Measurements from ENCODE around the gene EHBP1.

The EHBP1 gene

GRCh38 chr2:62705007-62705829 is at the start of gene EHBP1:
EHBP1 (plus strand) TSS chr2:62705713; CDS start chr2:62707192, 1,479 bp downstream.
- peak; percentile 98 for DNase-seq

- no peak for DNase-seq
Measured at GRCh38 chr2:62657783-62658182, 47.7 kb upstream of the EHBP1 start.

- DNase-seq = no peak
Measured at GRCh38 chr2:62658891-62659290, 46.6 kb upstream of the EHBP1 start.

GRCh38 chr2:62660087-62660486 is 45.4 kb upstream of the EHBP1 start:
- DNase-seq = no peak

GRCh38 chr2:62660582-62661262 is 44.8 kb upstream of the EHBP1 start:
- DNase-seq = no peak

- DNase-seq = no peak
Measured at GRCh38 chr2:62661263-62661635, 44.3 kb upstream of the EHBP1 start.

- DNase-seq = no peak
Measured at GRCh38 chr2:62662131-62662530, 43.4 kb upstream of the EHBP1 start.

- no peak for DNase-seq
Measured at GRCh38 chr2:62662554-62662953, 43.0 kb upstream of the EHBP1 start.

- DNase-seq = no peak
Measured at GRCh38 chr2:62663411-62663810, 42.1 kb upstream of the EHBP1 start.

- no peak for DNase-seq
Measured at GRCh38 chr2:62663920-62664795, 41.4 kb upstream of the EHBP1 start.

GRCh38 chr2:62665446-62665845 is 40.1 kb upstream of the EHBP1 start:
- DNase-seq = no peak

- no peak for DNase-seq
Measured at GRCh38 chr2:62669180-62669579, 36.3 kb upstream of the EHBP1 start.

GRCh38 chr2:62672601-62673000 is 32.9 kb upstream of the EHBP1 start:
- no peak for DNase-seq

GRCh38 chr2:62675062-62675461 is 30.5 kb upstream of the EHBP1 start:
- DNase-seq = no peak

GRCh38 chr2:62685256-62685655 is 20.3 kb upstream of the EHBP1 start:
- no peak for DNase-seq

GRCh38 chr2:62686012-62686685 is 19.4 kb upstream of the EHBP1 start:
- DNase-seq = no peak

- no peak for DNase-seq
Measured at GRCh38 chr2:62687636-62688035, 17.9 kb upstream of the EHBP1 start.

GRCh38 chr2:62688771-62689170 is 16.7 kb upstream of the EHBP1 start:
- DNase-seq = no peak

GRCh38 chr2:62691186-62691585 is 14.3 kb upstream of the EHBP1 start:
- DNase-seq = no peak

GRCh38 chr2:62692225-62692624 is 13.3 kb upstream of the EHBP1 start:
- no peak for DNase-seq

GRCh38 chr2:62698653-62699052 is 6.9 kb upstream of the EHBP1 start:
- no peak for DNase-seq

- DNase-seq = no peak
Measured at GRCh38 chr2:62704654-62705006, 883 bp upstream of the EHBP1 start.
